ENCODE results near the gene ICAM3.
A peak's percentile ranks its signal among the peaks of the same experiment; 100 is the strongest.

The ICAM3 gene

DNA sequence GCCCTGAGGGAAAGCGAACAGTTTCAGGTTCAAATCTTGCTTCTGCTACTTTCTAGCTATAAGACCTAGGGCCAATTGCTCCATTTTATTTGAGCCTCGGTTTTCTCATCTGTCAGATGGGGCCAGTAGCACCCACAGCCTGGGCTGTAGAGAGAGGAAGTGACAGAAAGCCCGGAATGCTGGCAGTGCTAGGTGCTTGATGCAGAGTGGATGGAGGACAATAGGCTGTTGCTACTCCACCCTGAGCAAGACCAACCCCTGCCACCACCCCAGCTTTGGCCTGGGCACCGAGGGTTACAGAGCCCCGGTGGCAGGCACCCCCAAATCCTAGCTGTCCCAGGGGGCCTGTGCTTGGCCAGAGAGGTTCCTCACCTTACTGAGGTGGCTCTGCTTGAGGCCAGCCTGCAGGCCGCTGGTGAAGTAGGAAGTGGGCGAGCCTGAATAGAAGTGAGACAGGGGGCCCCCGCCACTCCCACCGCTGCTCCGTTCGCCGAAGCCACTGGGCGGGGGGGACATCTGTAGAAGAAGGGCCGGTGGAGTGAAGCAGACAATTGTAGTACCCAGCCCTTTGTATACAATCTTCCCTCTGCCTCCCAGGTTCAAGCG, 21.5 kb downstream of the ICAM3 start:
- Histone ChIP-seq H3K36me3 (ENCODE audit: control insufficient read depth, insufficient read depth, low read length) (peaks cover 73% of the 10 kb centered on the region), H3K4me1 (ENCODE audit: control insufficient read depth, insufficient read depth, low read length, poor library complexity, severe bottlenecking) (peaks cover 4% of the 10 kb centered on the region), H3K9me3 (ENCODE audit: control insufficient read depth, low read length) (no peaks in the 10 kb centered on the region), H3K27ac (ENCODE audit: low read depth, low read length, severe bottlenecking) (no peak overlapping the region), H3K4me3 (ENCODE audit: extremely low read depth, insufficient read depth, low read length, poor library complexity, severe bottlenecking) (no peak overlapping the region)
- 96% methylated on average over 9 to 13 of the region's 15 CpGs for WGBS, 2 experiments (ENCODE audit: insufficient coverage in 2 of 2)

DNA sequence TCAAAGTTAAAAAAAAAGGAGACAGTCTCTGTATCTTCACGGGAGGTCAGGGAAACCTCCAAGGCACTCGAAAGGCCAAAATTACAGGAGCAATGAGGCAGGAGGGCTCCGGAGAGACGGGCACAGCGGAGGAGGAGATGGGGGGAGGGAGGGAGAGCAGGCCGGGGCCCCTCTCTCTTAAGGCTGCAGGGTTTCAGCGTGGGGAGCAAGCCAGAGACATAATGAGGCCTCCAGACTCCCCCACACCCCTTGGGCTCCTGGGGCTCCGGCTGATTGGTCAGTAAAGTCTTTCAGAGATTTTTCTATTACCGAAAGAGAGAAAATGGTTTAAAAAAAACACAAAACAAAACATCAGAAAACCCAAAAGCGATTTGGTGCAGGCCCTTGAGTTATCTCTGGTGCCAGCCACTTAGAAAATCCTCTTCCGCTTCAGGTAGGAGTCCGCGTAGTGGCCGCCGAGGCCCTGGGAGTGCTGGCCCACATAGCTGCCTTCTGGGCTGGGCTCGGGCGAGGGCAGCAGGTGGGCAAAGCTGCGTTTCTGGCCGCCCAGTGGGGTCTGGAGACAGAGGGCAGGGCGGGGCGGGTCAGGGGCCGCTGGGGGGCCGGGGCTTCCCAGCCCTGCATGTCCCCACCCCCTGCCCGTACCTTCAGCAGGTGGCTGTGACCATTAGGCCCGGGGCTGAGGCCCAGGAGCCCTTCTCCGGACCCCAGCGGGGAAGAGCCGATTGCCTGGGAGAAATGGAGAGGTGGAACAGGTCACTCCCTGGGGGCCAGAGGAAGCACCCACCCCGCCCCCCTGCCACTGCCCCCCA, 22.2 kb downstream of the ICAM3 start:
- Histone ChIP-seq H3K4me1 (ENCODE audit: control insufficient read depth, insufficient read depth, low read length, poor library complexity, severe bottlenecking) (peaks cover 4% of the 10 kb centered on the region), H3K9me3 (ENCODE audit: control insufficient read depth, low read length) (no peaks in the 10 kb centered on the region), H3K36me3 (ENCODE audit: control insufficient read depth, insufficient read depth, low read length) (peaks cover 66% of the 10 kb centered on the region), H3K27ac (ENCODE audit: low read depth, low read length, severe bottlenecking) (peak overlapping the region; percentile 29), H3K4me3 (ENCODE audit: extremely low read depth, insufficient read depth, low read length, poor library complexity, severe bottlenecking) (no peak overlapping the region)
- 95% methylated on average over 18 to 23 of the region's 29 CpGs for WGBS, 2 experiments (ENCODE audit: insufficient coverage in 2 of 2)

DNA sequence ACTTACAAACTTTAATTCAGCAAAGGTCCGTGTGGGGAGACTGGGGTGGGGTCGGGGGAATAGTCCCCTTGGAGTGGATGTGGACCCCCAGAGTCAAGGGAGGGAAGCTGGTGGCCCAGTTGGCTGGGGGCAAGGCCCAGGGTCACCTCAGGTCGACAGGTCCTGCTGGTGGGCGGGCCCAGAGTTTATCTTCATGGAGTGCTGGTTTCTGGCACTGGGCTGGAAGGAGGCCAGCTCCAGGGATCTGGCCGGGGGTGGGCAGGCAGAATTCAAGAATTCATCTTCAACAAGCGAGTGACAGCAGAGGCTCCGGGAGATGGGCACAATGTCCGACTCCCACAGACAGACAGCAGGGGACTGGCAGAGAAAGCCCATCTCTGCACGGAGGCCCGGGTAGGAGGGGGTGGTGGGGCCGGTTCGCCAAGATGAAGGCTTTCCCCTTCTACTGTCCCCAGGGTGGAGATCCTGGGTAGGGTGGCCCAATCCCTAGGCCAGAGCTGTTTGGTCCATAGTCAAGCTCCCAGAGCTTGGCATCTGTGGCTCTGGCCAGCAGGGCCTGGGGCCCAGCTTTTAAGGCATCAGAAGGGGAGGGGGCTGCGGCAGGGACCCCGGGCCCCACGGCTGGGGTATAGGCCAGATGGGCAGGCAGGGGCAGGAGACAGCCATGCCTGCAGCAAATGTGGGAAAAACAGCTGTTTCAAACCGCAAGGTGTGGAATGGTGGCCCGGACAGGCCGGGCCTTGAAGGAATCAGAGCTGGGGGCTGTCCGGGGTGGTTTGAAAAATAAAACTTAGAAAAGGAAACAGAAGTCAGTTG, 23.0 kb downstream of the ICAM3 start:
- 87 to 90% methylated on average over 16 to 18 of the region's 19 CpGs for WGBS, 2 experiments (ENCODE audit: insufficient coverage in 2 of 2)
- Histone ChIP-seq H3K27ac (ENCODE audit: low read depth, low read length, severe bottlenecking) (peak overlapping the region; percentile 36), H3K9me3 (ENCODE audit: control insufficient read depth, low read length) (no peaks in the 10 kb centered on the region), H3K36me3 (ENCODE audit: control insufficient read depth, insufficient read depth, low read length) (peaks cover 58% of the 10 kb centered on the region), H3K4me3 (ENCODE audit: extremely low read depth, insufficient read depth, low read length, poor library complexity, severe bottlenecking) (peak overlapping the region; percentile 85), H3K4me1 (ENCODE audit: control insufficient read depth, insufficient read depth, low read length, poor library complexity, severe bottlenecking) (peaks cover 4% of the 10 kb centered on the region)

DNA sequence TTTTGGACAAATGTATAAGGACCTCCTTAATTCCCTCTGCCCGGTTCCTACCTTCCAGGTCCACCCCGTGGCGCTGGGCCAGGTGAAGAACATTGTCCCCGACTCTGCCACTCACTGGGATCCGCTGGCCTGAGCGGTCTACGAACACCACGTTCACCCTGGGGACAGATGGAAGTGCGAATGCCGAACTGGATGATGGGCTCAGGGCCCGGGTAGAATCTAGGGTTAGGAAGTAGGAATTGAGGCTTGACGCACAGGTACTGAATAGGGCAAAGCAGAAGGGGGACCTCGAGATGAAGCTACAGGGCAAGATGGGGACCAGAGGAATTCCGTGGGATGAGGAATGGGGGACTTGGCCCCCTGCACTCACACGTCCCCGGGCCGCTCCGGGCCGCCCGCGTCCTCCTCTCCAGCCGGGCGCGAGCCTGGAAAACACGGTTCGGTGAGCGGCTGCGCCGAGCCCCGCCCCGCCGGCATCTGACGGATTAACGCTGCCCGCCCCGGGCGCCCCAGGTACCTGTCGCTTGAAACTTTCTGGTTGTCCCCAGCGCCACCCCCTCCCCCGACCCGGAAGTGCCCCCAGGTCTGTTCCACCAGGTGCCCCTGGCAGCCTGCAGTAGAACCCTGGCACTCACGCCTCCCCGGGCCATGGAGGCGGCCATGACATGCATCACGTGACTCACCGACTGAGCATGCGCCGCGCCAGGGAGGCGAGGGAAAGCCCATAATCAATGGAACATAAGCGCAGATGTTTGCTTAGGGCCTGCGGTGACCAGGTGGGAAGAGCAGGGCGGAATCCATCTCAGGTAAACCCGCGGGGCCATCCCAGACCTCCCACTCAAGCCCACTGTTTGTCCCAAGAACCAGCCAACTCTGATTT, 23.8 kb downstream of the ICAM3 start, which contains the start of gene FDX2:
Gene FDX2, minus strand, starts transcription at position 681 of the 880 bp plus-strand sequence. Its CDS starts 19 bp downstream, at position 662.
- 1 to 3% methylated on average over 38 to 47 of the region's 55 CpGs for WGBS, 2 experiments (ENCODE audit: insufficient coverage in 2 of 2)
- Histone ChIP-seq H3K36me3 (ENCODE audit: control insufficient read depth, insufficient read depth, low read length) (peaks cover 50% of the 10 kb centered on the region), H3K4me3 (ENCODE audit: extremely low read depth, insufficient read depth, low read length, poor library complexity, severe bottlenecking) (peak within 1 kb of the TSS; percentile 85), H3K4me1 (ENCODE audit: control insufficient read depth, insufficient read depth, low read length, poor library complexity, severe bottlenecking) (peaks cover 4% of the 10 kb centered on the region), H3K9me3 (ENCODE audit: control insufficient read depth, low read length) (no peaks in the 10 kb centered on the region), H3K27ac (ENCODE audit: low read depth, low read length, severe bottlenecking) (peak within 1 kb of the TSS; percentile 36)

DNA sequence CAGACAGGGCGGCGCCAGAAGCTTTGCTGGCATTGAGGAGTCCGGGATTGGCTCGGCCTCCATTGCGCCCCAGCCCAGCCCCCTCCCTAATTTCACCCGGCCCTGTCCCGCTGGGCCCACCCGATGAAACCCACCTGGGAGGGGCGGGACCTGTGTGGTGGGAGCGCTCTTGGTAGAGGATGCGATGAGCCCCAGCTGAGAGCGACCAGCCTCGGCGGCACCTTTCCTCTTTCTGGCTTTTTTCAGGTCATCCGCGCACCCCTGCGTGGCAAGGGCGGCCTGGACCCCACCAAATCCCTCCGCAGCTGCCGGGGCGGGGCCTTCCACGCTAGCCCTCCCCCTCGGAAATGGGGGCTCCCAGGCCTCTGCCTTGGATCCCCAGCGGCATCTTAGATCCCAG, 30.0 kb downstream of the ICAM3 start, which contains the start of gene ZGLP1:
Gene ZGLP1, minus strand, starts transcription at position 393 of the 400 bp plus-strand sequence.
- Histone ChIP-seq H3K9me3 (ENCODE audit: control insufficient read depth, low read length) (no peaks in the 10 kb centered on the region), H3K36me3 (ENCODE audit: control insufficient read depth, insufficient read depth, low read length) (peaks cover 20% of the 10 kb centered on the region), H3K4me1 (ENCODE audit: control insufficient read depth, insufficient read depth, low read length, poor library complexity, severe bottlenecking) (peaks cover 5% of the 10 kb centered on the region), H3K27ac (ENCODE audit: low read depth, low read length, severe bottlenecking) (no peak within 1 kb of the TSS), H3K4me3 (ENCODE audit: extremely low read depth, insufficient read depth, low read length, poor library complexity, severe bottlenecking) (no peak within 1 kb of the TSS)
- 93 to 94% methylated on average over 21 to 22 of the region's 24 CpGs for WGBS, 2 experiments (ENCODE audit: insufficient coverage in 2 of 2)

DNA sequence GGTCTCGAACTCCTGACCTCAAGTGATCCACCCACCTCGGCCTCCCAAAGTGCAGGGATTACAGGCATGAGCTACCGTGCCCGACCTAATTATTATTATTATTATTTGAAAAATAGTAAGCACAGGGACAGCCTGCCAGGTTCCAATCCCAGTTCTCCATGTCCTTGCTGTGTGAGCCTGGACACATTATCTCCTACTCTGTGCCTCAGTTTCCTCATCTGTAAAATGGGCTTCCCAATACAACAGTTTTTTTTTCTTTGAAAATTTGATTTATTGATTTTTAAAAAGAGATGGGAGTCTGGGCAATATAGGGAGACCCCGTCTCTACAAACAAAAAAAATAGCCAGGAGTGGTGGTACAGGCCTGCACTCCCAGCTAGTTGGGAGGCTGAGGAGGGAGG, 33.1 kb downstream of the ICAM3 start:
- 100% methylated on average over 1 of the region's 5 CpGs; no CpG with 5 or more reads in 1 of the 2 experiments for WGBS, 2 experiments (ENCODE audit: insufficient coverage in 2 of 2)
- H3K36me3 ChIP-seq (ENCODE audit: control insufficient read depth, insufficient read depth, low read length), result peaks cover 14% of the 10 kb centered on the region
- H3K4me1 ChIP-seq (ENCODE audit: control insufficient read depth, insufficient read depth, low read length, poor library complexity, severe bottlenecking), result peaks cover 5% of the 10 kb centered on the region
- no peak overlapping the region for H3K4me3 ChIP-seq (ENCODE audit: extremely low read depth, insufficient read depth, low read length, poor library complexity, severe bottlenecking)
- H3K9me3 ChIP-seq (ENCODE audit: control insufficient read depth, low read length), result no peaks in the 10 kb centered on the region
- H3K27ac ChIP-seq (ENCODE audit: low read depth, low read length, severe bottlenecking), result no peak overlapping the region

DNA sequence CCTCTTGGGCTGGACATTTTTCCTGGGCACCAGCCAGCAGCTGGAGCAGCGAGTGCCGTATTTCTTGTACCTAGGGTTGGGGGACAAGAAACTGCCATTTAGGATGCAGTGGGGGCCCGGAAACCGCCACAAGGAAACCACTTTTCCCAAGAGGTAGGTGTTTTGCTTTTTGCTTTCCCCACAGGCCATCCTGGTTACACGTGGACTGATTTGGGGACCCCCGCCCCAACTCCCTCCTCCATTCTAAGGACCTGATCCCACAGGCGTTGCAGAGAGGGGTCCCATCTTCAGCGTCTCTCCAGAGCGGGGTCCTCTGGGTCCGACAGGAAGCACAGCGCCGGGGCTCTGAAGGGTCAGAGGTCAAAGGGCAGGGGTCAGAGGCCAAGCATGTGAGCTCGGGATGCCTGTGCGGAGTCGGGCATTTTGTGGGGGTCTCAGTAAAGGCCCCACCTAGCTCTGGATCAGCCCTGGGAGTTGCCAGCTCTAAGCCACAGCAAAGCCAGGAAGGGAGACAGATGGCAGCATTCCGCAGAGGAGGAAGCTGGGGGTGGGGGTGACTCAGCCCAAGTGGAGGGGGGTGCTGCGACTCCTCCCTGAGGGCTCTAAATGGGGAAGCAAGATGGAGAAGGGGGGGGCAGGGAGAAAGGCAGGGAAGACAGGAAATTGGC, 34.2 kb downstream of the ICAM3 start:
- WGBS, 2 experiments (ENCODE audit: insufficient coverage in 2 of 2), result 95 to 96% methylated on average over 13 to 17 of the region's 17 CpGs
- Histone ChIP-seq H3K9me3 (ENCODE audit: control insufficient read depth, low read length) (no peaks in the 10 kb centered on the region), H3K27ac (ENCODE audit: low read depth, low read length, severe bottlenecking) (no peak overlapping the region)

DNA sequence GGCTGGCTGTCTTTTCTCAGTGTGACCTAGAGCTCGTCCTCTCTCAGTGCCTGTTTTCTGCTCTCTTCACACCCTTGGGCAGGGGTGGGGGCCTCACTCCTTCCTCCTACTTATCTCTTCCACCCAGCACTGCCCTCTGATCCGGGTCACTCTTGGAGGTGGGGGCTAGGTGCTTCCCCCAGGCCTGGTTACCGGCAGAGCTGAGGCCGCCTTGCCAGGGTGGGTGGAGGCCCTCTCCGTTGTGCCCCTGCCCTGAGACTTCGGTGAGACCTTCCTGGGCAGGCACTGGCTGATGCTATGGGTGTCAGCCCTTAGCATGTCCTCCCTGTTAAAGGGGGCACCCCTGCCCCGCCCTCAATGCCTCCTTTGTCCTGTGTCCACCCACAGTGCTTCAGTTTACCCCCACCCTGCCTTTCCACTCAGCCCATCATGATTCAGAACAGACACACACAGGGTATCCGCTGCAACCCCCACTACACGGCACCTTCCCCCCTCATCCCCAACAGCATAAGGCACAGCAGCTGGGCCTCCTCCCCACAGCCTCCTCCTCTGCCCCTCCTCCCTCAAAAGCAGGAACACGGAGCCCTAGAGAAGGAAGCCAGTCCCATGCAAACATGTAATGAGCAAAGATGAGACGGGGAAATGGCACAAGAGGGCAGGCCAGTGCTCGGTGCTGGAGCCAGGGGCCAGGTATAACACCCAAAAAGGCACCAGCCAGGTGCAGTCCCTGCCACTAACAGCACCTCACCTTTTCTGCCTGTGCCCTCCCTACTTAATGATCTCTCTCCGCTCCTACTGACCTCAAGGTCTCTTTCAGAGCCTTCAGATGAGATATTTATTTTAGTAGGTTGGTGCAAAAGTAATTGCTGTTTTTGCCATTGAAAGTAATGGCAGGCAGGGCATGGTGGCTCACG, 39.6 kb downstream of the ICAM3 start:
- H3K9me3 ChIP-seq (ENCODE audit: control insufficient read depth, low read length), result no peaks in the 10 kb centered on the region
- no peak overlapping the region for H3K27ac ChIP-seq (ENCODE audit: low read depth, low read length, severe bottlenecking)
- no peaks in the 10 kb centered on the region for H3K4me1 ChIP-seq (ENCODE audit: control insufficient read depth, insufficient read depth, low read length, poor library complexity, severe bottlenecking)
- no peaks in the 10 kb centered on the region for H3K36me3 ChIP-seq (ENCODE audit: control insufficient read depth, insufficient read depth, low read length)
- WGBS, 2 experiments (ENCODE audit: insufficient coverage in 2 of 2), result 76 to 81% methylated on average over 9 to 11 of the region's 14 CpGs
- no peak overlapping the region for H3K4me3 ChIP-seq (ENCODE audit: extremely low read depth, insufficient read depth, low read length, poor library complexity, severe bottlenecking)

More for the DNA sequence above, 34.2 kb downstream of the ICAM3 start:
- Histone ChIP-seq H3K4me3 (ENCODE audit: extremely low read depth, insufficient read depth, low read length, poor library complexity, severe bottlenecking) (no peak overlapping the region), H3K4me1 (ENCODE audit: control insufficient read depth, insufficient read depth, low read length, poor library complexity, severe bottlenecking) (peaks cover 5% of the 10 kb centered on the region), H3K36me3 (ENCODE audit: control insufficient read depth, insufficient read depth, low read length) (peaks cover 11% of the 10 kb centered on the region)

All from mesodermal cell (in vitro differentiated cells).